PFSK-1 (cell line): ENCODE results near the gene MAD1L1.

Experiments used
- POLR2AphosphoS5 ChIP-seq: IDR thresholded peaks from 2 replicates; pipeline ENCODE4 v1.6.1; 2012; ENCODE audit warnings: low read depth, mild to moderate bottlenecking, control low read depth, low read length, moderate library complexity
- REST ChIP-seq, 2 experiments: IDR thresholded peaks; 2 replicates each; pipeline versions ENCODE4 v1.6.1 to v1.8.0; 2011 to 2012; ENCODE audit warnings: low read depth in 2 of 2, low read length in 2 of 2, control low read depth in 1 of 2, inconsistent platforms in 1 of 2, mild to moderate bottlenecking in 1 of 2, moderate library complexity in 1 of 2; ENCODE audit not compliant: insufficient read depth in 1 of 2
- SIN3A ChIP-seq: IDR thresholded peaks from 2 replicates; pipeline ENCODE4 v1.6.1; 2012; ENCODE audit warnings: mild to moderate bottlenecking, low read length, moderate library complexity, borderline replicate concordance; ENCODE audit not compliant: insufficient read depth
- TAF1 ChIP-seq: IDR thresholded peaks from 2 replicates; pipeline ENCODE4 v1.6.1; 2012; ENCODE audit warnings: low read length, control low read depth, borderline replicate concordance; ENCODE audit not compliant: insufficient read depth

- TF ChIP-seq POLR2AphosphoS5 (no peak), REST (IDR thresholded peaks at IDR 0.05; ENCODE audit: insufficient read depth in 1 of 2, low read depth in 2 of 2, low read length in 2 of 2) (no peak), SIN3A (no peak), TAF1 (no peak)
Measured at GRCh38 chr7:1898628-1899185, 334.0 kb downstream of the MAD1L1 start.
